ENCODE data around the gene DLGAP3. TPM values are rescaled to one million over a fixed set of nuclear protein-coding genes. Genes with fewer than 3 reads are reported as not detected.
A peak's percentile ranks its signal among the peaks of the same experiment; 100 is the strongest.
"Not testable (repeated sequence)": the region's sequence is repeated elsewhere in the genome, so short reads cannot be mapped to it uniquely, and the experiment has no call there.

The DLGAP3 gene, protein sequence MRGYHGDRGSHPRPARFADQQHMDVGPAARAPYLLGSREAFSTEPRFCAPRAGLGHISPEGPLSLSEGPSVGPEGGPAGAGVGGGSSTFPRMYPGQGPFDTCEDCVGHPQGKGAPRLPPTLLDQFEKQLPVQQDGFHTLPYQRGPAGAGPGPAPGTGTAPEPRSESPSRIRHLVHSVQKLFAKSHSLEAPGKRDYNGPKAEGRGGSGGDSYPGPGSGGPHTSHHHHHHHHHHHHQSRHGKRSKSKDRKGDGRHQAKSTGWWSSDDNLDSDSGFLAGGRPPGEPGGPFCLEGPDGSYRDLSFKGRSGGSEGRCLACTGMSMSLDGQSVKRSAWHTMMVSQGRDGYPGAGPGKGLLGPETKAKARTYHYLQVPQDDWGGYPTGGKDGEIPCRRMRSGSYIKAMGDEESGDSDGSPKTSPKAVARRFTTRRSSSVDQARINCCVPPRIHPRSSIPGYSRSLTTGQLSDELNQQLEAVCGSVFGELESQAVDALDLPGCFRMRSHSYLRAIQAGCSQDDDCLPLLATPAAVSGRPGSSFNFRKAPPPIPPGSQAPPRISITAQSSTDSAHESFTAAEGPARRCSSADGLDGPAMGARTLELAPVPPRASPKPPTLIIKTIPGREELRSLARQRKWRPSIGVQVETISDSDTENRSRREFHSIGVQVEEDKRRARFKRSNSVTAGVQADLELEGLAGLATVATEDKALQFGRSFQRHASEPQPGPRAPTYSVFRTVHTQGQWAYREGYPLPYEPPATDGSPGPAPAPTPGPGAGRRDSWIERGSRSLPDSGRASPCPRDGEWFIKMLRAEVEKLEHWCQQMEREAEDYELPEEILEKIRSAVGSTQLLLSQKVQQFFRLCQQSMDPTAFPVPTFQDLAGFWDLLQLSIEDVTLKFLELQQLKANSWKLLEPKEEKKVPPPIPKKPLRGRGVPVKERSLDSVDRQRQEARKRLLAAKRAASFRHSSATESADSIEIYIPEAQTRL
- 1 to 10 TPM; 1.3 TPM for total RNA-seq

DNA sequence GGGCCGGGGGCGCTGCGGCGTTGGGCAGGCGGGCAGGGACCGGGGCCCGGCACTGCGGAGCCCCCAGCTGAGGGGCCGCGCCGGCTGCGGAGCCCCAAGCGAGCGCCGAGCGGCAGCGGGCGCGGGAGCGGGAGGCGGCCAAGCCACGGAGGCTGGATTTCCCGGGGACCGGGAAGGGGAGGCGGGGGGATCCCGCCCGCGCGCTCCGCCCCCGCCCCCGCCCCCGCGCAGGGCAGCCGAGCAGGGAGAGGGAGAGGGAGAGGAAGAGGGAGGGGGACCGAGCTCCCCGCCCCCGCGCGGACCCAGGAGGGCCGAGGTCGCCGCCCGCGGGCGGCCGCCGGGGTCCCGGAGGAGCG lies at the start of gene DLGAP3:
Gene DLGAP3, minus strand, starts transcription at position 154 of the 356 bp plus-strand sequence. CDS start 24,267 bp downstream, outside the sequence.
- Mint-ChIP-seq H3K4me3 (peak within 1 kb of the TSS; percentile 66), H3K27ac (no peak within 1 kb of the TSS), H3K9me3 (no peaks in the 10 kb centered on the region), H3K27me3 (peaks cover 31% of the 10 kb centered on the region), H3K4me1 (peaks cover 7% of the 10 kb centered on the region), H3K36me3 (ENCODE audit: low read depth) (no peaks in the 10 kb centered on the region)
- peak; percentile 34 for ATAC-seq (replicated peaks)

DNA sequence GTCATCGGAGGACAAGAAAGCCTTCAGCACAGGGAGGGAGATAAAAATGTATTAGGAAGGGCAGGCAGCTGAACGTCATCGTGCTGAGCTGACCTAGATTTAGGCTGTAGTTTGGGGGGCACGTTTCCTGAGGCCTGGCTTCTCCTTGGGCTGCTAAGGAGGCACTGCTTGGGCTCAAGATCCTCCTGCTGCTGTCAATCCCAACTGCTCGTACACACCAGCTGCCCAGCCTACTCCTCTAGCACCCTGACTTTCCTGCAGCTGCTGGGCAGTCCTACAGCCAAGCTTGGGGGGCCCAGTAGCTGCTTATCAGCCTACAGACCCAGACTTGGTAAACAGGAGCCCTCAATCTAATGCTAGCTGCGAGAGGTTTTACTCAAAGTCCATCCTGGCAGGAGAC lies 49.5 kb upstream of the DLGAP3 start:
- H3K4me3 Mint-ChIP-seq = no peak overlapping the region
- no peaks in the 10 kb centered on the region for H3K27me3 Mint-ChIP-seq
- H3K9me3 Mint-ChIP-seq = no peaks in the 10 kb centered on the region
- H3K27ac Mint-ChIP-seq = peak overlapping the region; percentile 44
- no peak for ATAC-seq (replicated peaks)
- H3K4me1 Mint-ChIP-seq = peaks cover 15% of the 10 kb centered on the region
- H3K36me3 Mint-ChIP-seq (ENCODE audit: low read depth) = peaks cover 6% of the 10 kb centered on the region

DNA sequence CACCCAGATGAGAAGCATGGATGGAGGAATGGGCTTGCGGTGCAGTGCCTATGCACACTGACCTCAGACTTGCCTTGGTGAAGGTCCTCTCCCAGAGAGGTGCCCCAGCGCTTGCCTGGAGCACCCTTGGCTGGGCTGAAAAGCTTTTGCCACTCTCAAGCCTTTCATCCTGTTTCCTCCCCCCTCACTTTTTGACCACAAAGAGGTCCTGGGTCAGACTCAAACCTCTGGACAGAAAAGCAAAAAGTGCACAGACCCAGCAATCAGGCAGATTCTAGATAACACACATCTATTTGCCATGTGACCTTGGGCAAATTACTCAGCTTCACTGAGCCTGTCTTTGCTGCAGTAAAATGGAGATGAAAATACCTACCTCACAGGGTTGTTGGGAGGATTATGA lies 48.4 kb upstream of the DLGAP3 start:
- peak overlapping the region; percentile 44 for H3K27ac Mint-ChIP-seq
- peaks cover 8% of the 10 kb centered on the region for H3K4me1 Mint-ChIP-seq
- H3K36me3 Mint-ChIP-seq (ENCODE audit: low read depth) = peaks cover 6% of the 10 kb centered on the region
- H3K27me3 Mint-ChIP-seq = no peaks in the 10 kb centered on the region
- no peak overlapping the region for H3K4me3 Mint-ChIP-seq
- no peak for ATAC-seq (replicated peaks)
- no peaks in the 10 kb centered on the region for H3K9me3 Mint-ChIP-seq

DNA sequence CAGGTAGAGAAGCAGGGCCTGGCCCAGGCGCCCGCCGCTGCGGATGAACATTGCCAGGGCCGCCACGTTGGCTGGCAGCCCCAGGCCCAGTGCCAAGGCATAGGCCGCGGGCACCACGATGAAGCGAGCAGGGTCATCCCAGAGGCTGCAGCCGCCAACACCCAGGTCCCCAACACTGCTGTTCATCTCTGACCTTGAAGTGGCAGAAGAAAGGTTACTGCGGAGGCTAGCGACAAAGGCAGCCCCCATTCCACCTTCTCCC lies 47.7 kb upstream of the DLGAP3 start:
- Mint-ChIP-seq H3K4me3 (no peak overlapping the region), H3K27me3 (no peaks in the 10 kb centered on the region), H3K36me3 (ENCODE audit: low read depth) (peaks cover 6% of the 10 kb centered on the region), H3K9me3 (no peaks in the 10 kb centered on the region), H3K27ac (peak overlapping the region; percentile 52), H3K4me1 (peaks cover 7% of the 10 kb centered on the region)
- ATAC-seq (replicated peaks) = no peak

DNA sequence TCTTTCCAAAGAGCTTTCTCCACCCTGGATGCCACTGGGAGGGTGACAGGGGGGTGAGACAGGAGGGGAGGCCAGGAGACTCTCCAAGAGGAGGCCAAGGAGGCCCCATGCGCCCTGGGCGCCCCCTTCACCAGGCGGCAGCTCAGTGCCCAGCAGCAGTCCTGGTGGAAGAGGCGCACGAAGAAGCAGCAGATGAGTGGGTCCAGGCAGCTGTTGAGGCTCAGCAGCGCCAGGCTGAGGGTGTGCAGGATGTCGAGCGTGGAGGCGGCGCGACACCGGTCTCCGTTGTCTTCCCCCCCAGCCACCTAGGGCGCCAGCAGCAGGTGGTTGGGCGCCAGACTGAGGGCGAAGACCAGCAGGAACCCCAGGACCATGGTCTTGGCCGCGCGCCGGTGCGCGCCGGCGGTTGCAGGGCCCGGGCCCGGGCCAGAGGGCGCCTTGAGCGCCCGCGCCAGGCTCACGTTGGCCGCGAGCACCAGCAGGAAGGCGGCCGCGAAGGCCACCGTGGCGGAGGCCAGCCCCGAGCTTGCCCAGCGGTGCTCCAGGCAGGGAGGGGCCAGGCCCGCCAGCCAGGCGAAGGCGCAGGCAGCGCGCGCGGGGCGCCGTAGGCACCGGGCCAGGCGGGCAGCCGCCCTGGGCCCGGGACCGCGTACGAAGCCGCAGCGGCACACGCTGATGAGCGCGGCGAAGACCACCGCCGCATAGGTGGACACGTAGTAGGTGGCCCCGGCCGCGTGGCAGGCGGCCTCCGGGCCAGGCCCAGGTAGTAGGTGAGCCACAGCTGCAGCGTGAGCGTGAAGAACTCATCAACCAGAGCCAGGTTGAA lies 47.1 kb upstream of the DLGAP3 start:
- no peak overlapping the region for H3K4me3 Mint-ChIP-seq
- no peak for ATAC-seq (replicated peaks)
- H3K27me3 Mint-ChIP-seq = no peaks in the 10 kb centered on the region
- H3K36me3 Mint-ChIP-seq (ENCODE audit: low read depth) = peaks cover 6% of the 10 kb centered on the region
- no peak overlapping the region for H3K27ac Mint-ChIP-seq
- H3K9me3 Mint-ChIP-seq = no peaks in the 10 kb centered on the region
- peaks cover 11% of the 10 kb centered on the region for H3K4me1 Mint-ChIP-seq

DNA sequence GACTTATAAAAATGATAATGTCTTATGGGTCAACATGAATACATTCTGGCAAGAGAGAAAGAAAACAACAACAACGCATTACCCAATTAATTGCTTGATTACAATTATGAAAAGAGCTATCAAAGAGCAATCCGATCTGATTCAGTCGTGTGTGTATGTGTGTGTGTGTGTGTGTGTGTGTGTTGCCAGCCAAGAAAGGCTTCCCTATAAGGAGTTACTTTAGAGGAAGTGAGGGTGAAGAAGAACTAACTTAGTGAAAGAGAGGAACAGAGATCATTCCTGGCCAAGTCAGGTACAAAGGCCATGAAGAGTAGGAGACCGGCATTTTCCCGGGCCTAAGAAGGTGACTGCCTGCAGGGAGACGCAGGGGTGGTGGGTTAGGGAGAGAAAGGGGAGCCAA lies 46.3 kb upstream of the DLGAP3 start:
- no peak overlapping the region for H3K27ac Mint-ChIP-seq
- no peaks in the 10 kb centered on the region for H3K9me3 Mint-ChIP-seq
- no peaks in the 10 kb centered on the region for H3K27me3 Mint-ChIP-seq
- H3K36me3 Mint-ChIP-seq (ENCODE audit: low read depth) = peaks cover 6% of the 10 kb centered on the region
- ATAC-seq (replicated peaks) = no peak
- peaks cover 11% of the 10 kb centered on the region for H3K4me1 Mint-ChIP-seq
- no peak overlapping the region for H3K4me3 Mint-ChIP-seq

DNA sequence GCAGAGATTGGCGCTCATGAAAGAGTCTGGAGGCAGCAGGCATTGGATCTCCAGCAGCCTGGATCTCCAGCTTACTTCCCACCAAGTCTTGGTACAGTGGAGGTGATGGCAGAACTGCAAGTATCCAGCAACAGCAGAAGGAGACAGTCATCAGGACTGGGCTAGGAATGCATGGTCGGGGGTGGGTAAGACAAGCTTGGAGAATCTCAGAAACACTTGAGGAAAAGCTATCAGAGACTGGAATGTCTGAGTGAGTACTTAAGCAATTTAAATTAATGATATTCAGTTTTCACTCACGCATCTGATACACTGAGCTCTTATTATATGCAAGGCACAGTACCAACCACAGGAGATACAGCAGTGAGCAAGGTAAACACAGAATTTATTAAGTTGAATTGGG lies 45.9 kb upstream of the DLGAP3 start:
- peaks cover 6% of the 10 kb centered on the region for H3K36me3 Mint-ChIP-seq (ENCODE audit: low read depth)
- no peak overlapping the region for H3K27ac Mint-ChIP-seq
- no peaks in the 10 kb centered on the region for H3K9me3 Mint-ChIP-seq
- peaks cover 11% of the 10 kb centered on the region for H3K4me1 Mint-ChIP-seq
- H3K27me3 Mint-ChIP-seq = no peaks in the 10 kb centered on the region
- H3K4me3 Mint-ChIP-seq = no peak overlapping the region
- no peak for ATAC-seq (replicated peaks)

DNA sequence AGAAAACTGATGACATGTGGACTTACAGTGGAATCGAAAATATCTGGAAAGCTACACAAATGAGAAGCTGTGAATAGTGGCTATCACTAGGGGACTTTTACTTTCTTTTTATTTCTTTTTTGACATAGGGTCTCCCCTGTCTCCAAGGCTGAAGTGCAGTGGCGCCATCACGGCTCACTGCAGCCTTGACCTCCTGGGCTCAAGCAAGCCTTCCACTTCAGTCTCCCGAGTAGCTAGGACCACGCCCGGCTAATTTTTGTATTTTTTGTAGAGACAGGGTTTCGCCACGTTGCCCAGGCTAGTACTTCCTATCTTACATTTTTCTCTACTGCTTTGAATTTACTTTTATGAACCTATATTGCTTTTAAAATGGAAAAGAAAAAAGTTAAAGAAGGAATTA lies 45.2 kb upstream of the DLGAP3 start:
- peaks cover 11% of the 10 kb centered on the region for H3K4me1 Mint-ChIP-seq
- no peak overlapping the region for H3K27ac Mint-ChIP-seq
- no peak overlapping the region for H3K4me3 Mint-ChIP-seq
- H3K36me3 Mint-ChIP-seq (ENCODE audit: low read depth) = peaks cover 6% of the 10 kb centered on the region
- ATAC-seq (replicated peaks) = no peak
- H3K9me3 Mint-ChIP-seq = no peaks in the 10 kb centered on the region
- no peaks in the 10 kb centered on the region for H3K27me3 Mint-ChIP-seq

DNA sequence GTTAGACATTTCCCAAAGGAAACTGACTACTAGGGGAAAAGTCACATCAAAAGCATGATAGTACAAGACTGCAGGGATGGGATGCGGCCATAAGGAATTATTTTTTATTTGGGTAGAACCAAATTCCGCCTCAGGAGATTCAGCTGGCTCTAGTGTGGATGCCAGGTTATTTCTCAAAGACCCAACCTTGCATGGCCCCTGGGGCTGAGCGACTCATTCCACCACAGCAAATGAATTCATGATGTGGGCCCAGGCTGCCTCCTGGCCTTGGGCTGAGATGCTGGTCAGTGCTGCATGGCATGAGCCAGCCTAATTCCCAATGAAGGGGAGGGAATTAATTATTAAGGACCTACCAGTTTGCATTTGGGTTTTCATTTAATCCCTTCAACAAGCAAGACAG lies 43.9 kb upstream of the DLGAP3 start:
- ATAC-seq (replicated peaks) = no peak
- H3K27me3 Mint-ChIP-seq = no peaks in the 10 kb centered on the region
- H3K4me3 Mint-ChIP-seq = no peak overlapping the region
- H3K27ac Mint-ChIP-seq = no peak overlapping the region
- H3K9me3 Mint-ChIP-seq = no peaks in the 10 kb centered on the region
- H3K36me3 Mint-ChIP-seq (ENCODE audit: low read depth) = peaks cover 6% of the 10 kb centered on the region
- peaks cover 10% of the 10 kb centered on the region for H3K4me1 Mint-ChIP-seq

DNA sequence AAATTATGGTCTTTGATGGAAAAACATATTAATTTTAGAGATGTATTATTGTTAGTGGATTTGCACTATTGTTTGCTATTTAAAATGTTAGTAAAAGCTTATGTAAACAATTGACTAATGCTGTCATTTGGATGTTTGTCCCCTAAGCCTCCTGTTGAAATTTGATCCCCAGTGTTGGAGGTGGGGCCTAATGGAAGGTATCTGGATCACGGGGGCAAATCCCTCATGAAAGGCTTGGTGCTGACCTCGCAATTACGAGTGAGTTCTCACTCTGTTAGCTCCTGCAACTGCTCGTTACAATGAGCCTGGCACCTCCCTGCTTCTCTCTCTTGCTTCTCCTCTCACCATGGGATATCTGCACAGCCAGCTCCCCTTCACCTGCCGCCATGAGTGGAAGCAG lies 41.4 kb upstream of the DLGAP3 start:
- Mint-ChIP-seq H3K4me1 (peaks cover 6% of the 10 kb centered on the region), H3K9me3 (no peaks in the 10 kb centered on the region), H3K36me3 (ENCODE audit: low read depth) (peaks cover 2% of the 10 kb centered on the region), H3K27me3 (no peaks in the 10 kb centered on the region), H3K27ac (no peak overlapping the region), H3K4me3 (no peak overlapping the region)
- ATAC-seq (replicated peaks) = no peak

DNA sequence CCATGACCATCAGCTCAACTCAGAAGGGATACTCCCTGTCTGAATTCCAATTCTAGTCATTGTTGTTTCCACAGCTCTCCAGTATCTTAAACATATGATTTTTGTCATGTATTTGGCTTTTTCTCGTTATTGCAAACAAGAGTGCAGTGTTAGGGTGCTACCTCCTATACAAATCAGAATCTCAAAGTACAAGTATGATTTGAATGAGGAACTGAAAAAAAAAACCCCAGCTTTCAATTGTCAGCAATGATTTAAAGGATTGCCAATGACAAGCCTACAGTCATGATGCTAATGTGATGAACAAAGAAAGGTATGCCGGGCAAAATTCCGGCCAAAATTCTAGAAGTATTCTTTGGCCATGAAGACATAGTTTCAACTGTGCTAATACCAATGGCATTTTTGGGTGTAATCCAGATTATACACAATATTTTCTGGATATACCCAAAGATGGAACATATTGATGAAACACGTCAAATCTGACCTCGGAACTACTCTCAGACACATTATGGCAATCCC lies 40.8 kb upstream of the DLGAP3 start:
- ATAC-seq (replicated peaks) = no peak
- Mint-ChIP-seq H3K4me1 (peaks cover 6% of the 10 kb centered on the region), H3K27me3 (no peaks in the 10 kb centered on the region), H3K4me3 (no peak overlapping the region), H3K36me3 (ENCODE audit: low read depth) (no peaks in the 10 kb centered on the region), H3K27ac (no peak overlapping the region), H3K9me3 (no peaks in the 10 kb centered on the region)

DNA sequence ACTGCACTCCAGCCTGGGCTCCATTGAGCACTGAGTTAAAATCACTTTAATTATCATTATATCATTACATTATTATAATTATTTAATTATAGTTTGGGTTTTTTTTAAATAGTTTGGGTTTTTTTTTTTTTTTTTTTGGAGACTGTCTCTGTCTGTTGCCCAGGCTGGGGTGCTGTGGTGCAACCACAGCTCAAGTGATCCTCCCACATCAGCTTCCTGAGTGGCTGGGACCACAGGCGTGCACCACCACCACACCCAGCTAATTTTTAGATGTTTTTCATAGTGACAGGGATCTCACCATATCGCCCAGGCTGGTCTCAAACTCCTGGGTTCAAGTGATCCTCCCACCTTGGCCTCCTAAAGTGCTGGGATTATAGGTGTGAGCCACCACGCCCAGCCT lies 38.8 kb upstream of the DLGAP3 start:
- not testable (repeated sequence) for H3K9me3 Mint-ChIP-seq; H3K27me3 Mint-ChIP-seq; H3K4me3 Mint-ChIP-seq; H3K4me1 Mint-ChIP-seq; H3K36me3 Mint-ChIP-seq (ENCODE audit: low read depth); H3K27ac Mint-ChIP-seq
- peak; percentile 52 for ATAC-seq (replicated peaks)

DNA sequence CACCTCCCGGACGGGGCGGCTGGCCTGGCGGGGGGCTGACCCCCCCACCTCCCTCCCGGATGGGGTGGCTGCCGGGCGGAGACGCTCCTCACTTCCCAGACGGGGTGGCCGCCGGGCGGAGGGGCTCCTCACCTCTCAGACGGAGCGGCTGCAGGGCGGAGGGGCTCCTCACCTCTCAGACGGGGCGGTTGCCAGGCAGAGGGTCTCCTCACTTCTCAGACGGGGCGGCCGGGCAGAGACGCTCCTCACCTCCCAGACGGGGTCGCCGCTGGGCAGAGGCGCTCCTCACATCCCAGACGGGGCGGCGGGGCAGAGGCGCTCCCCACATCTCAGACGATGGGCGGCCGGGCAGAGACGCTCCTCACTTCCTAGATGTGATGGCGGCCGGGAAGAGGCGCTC lies 38.2 kb upstream of the DLGAP3 start:
- not testable (repeated sequence) for H3K4me1 Mint-ChIP-seq; H3K36me3 Mint-ChIP-seq (ENCODE audit: low read depth); H3K4me3 Mint-ChIP-seq; H3K27ac Mint-ChIP-seq; H3K27me3 Mint-ChIP-seq; ATAC-seq (replicated peaks); H3K9me3 Mint-ChIP-seq

DNA sequence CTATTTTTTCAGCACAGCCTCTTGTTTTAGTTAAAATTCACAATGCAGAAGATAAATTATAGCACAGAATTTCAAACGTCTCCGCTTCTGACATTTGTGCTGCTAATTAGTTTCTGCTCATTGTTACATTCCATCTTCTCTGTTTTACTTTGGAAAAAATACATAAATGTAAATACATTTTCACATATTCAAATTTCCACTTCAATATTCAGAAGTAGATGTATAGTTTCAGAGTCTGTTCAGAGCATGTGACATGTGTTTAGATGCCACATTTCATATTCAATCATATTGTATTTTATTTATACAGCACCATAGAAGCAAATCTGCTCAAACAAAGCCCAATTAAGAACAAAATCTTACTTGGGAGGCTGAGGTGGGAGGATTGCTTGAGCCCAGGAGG lies 36.1 kb upstream of the DLGAP3 start:
- Mint-ChIP-seq H3K27me3 (no peaks in the 10 kb centered on the region), H3K36me3 (ENCODE audit: low read depth) (no peaks in the 10 kb centered on the region), H3K27ac (no peak overlapping the region), H3K9me3 (no peaks in the 10 kb centered on the region), H3K4me1 (no peaks in the 10 kb centered on the region), H3K4me3 (no peak overlapping the region)
- ATAC-seq (replicated peaks) = no peak
